ENCODE data around the gene ST13.
"Not testable (repeated sequence)": the region's sequence is repeated elsewhere in the genome, so short reads cannot be mapped to it uniquely, and the experiment has no call there.

Gene ST13

GRCh38 chr22:40877488-40877887, 21.0 kb upstream of the ST13 start:
- H3K36me3 ChIP-seq (ENCODE audit: insufficient read depth, insufficient read length, low read length): peaks cover 12% of the 10 kb centered on the region
- H3K9ac ChIP-seq (ENCODE audit: insufficient read length, low read depth): no peak overlapping the region
- H3K4me3 ChIP-seq (ENCODE audit: insufficient read length, low read depth): no peak overlapping the region
- no peak for DNase-seq (ENCODE audit: low read depth, low spot score)
- no peaks in the 10 kb centered on the region for H3K4me1 ChIP-seq (ENCODE audit: insufficient read depth, insufficient read length)
- no peaks in the 10 kb centered on the region for H3K9me3 ChIP-seq (ENCODE audit: insufficient read depth, low read length)
- H3K27me3 ChIP-seq (ENCODE audit: insufficient read depth, insufficient read length): no peaks in the 10 kb centered on the region
- TF ChIP-seq SUZ12 (IDR thresholded peaks at IDR 0.05; ENCODE audit: extremely low read depth, insufficient read depth, insufficient read length): no peak
- no peak for TF ChIP-seq YY1 (IDR thresholded peaks at IDR 0.05; ENCODE audit: insufficient read depth, insufficient read length)
- TF ChIP-seq ZNF274 (IDR thresholded peaks at IDR 0.05; ENCODE audit: low read depth, low read length): no peak

DNA sequence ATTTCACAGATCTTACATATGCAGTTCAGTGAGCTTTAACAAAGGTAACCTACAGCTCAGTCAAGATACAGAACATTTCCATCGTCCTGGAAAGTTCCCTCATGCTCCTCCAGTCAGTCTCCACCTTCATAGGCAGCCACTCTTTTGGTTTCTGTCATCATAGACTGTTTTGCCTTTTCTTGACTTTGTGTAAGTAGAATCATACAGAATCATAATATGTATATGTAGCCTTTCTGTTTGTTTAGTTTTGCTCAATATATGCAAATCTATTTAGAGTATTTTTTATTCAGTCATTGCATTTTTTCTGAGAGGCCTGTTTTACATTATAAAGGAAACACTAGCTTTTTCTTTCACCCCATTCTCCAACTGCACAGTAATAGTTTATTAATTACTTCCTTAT, 20.5 kb upstream of the ST13 start:
- Histone ChIP-seq H3K9ac (ENCODE audit: insufficient read length, low read depth) (no peak overlapping the region), H3K9me3 (ENCODE audit: insufficient read depth, low read length) (no peaks in the 10 kb centered on the region), H3K36me3 (ENCODE audit: insufficient read depth, insufficient read length, low read length) (peaks cover 7% of the 10 kb centered on the region), H3K27me3 (ENCODE audit: insufficient read depth, insufficient read length) (no peaks in the 10 kb centered on the region), H3K4me3 (ENCODE audit: insufficient read length, low read depth) (no peak overlapping the region), H3K4me1 (ENCODE audit: insufficient read depth, insufficient read length) (no peaks in the 10 kb centered on the region)
- TF ChIP-seq SUZ12 (IDR thresholded peaks at IDR 0.05; ENCODE audit: extremely low read depth, insufficient read depth, insufficient read length): no peak
- no peak for TF ChIP-seq YY1 (IDR thresholded peaks at IDR 0.05; ENCODE audit: insufficient read depth, insufficient read length)
- TF ChIP-seq ZNF274 (IDR thresholded peaks at IDR 0.05; ENCODE audit: low read depth, low read length): no peak
- DNase-seq (ENCODE audit: low read depth, low spot score): no peak

DNA sequence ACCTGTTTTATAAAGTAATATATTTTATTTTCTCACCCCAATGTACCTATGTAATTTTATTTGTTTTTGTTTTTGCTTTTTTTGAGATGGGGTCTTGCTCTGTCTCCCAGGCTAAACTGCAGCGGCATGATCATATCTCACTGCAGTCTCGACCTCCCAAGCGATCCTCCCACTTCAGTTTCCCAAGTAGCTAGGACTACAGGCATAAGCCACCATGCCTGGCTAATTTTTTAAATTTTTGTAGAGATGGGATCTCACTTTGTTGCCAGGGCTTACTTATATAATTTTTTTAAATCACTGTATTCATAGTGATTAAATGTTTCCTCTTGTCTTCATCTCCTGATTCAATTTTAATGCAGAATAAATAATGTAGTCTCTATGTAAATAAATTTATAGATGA, 18.7 kb upstream of the ST13 start:
- Histone ChIP-seq H3K36me3 (ENCODE audit: insufficient read depth, insufficient read length, low read length) (peaks cover 12% of the 10 kb centered on the region), H3K27me3 (ENCODE audit: insufficient read depth, insufficient read length) (no peaks in the 10 kb centered on the region), H3K4me1 (ENCODE audit: insufficient read depth, insufficient read length) (no peaks in the 10 kb centered on the region), H3K9me3 (ENCODE audit: insufficient read depth, low read length) (no peaks in the 10 kb centered on the region), H3K9ac (ENCODE audit: insufficient read length, low read depth) (no peak overlapping the region), H3K4me3 (ENCODE audit: insufficient read length, low read depth) (no peak overlapping the region)
- no peak for TF ChIP-seq SUZ12 (IDR thresholded peaks at IDR 0.05; ENCODE audit: extremely low read depth, insufficient read depth, insufficient read length)
- TF ChIP-seq YY1 (IDR thresholded peaks at IDR 0.05; ENCODE audit: insufficient read depth, insufficient read length): no peak
- TF ChIP-seq ZNF274 (IDR thresholded peaks at IDR 0.05; ENCODE audit: low read depth, low read length): no peak
- DNase-seq (ENCODE audit: low read depth, low spot score): no peak

GRCh38 chr22:40874016-40874415, 17.6 kb upstream of the ST13 start:
- H3K9me3 ChIP-seq (ENCODE audit: insufficient read depth, low read length): no peaks in the 10 kb centered on the region
- H3K27me3 ChIP-seq (ENCODE audit: insufficient read depth, insufficient read length): no peaks in the 10 kb centered on the region
- no peak for DNase-seq (ENCODE audit: low read depth, low spot score)
- TF ChIP-seq ZNF274 (IDR thresholded peaks at IDR 0.05; ENCODE audit: low read depth, low read length) (no peak), YY1 (IDR thresholded peaks at IDR 0.05; ENCODE audit: insufficient read depth, insufficient read length) (no peak), SUZ12 (IDR thresholded peaks at IDR 0.05; ENCODE audit: extremely low read depth, insufficient read depth, insufficient read length) (no peak)
- H3K36me3 ChIP-seq (ENCODE audit: insufficient read depth, insufficient read length, low read length): peaks cover 21% of the 10 kb centered on the region
- no peak overlapping the region for H3K9ac ChIP-seq (ENCODE audit: insufficient read length, low read depth)
- H3K4me3 ChIP-seq (ENCODE audit: insufficient read length, low read depth): no peak overlapping the region
- no peaks in the 10 kb centered on the region for H3K4me1 ChIP-seq (ENCODE audit: insufficient read depth, insufficient read length)

DNA sequence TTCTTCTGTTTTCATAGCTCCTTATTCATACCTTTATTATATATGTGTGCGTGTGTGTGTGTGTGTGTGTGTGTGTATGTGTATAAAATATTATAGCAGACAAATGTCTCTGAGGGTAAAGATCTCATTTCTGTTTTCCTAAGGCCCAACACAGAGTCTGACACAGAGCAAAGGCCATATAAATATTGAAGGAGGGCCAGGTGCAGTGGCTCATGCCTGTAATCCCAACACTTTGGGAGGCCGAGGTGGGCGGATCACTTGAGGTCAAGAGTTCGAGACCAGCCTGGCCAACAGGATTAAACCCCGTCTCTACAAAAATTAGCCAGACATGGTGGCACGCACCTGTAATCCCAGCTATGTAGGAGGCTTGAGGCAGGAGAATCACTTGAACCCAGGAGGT, 11.9 kb upstream of the ST13 start:
- H3K36me3 ChIP-seq (ENCODE audit: insufficient read depth, insufficient read length, low read length): peaks cover 21% of the 10 kb centered on the region
- not testable (repeated sequence) for H3K9ac ChIP-seq (ENCODE audit: insufficient read length, low read depth); H3K4me1 ChIP-seq (ENCODE audit: insufficient read depth, insufficient read length); H3K9me3 ChIP-seq (ENCODE audit: insufficient read depth, low read length); DNase-seq (ENCODE audit: low read depth, low spot score); H3K27me3 ChIP-seq (ENCODE audit: insufficient read depth, insufficient read length); H3K4me3 ChIP-seq (ENCODE audit: insufficient read length, low read depth)

GRCh38 chr22:40867109-40867508, 10.7 kb upstream of the ST13 start:
- H3K9me3 ChIP-seq (ENCODE audit: insufficient read depth, low read length): no peaks in the 10 kb centered on the region
- no peak for DNase-seq (ENCODE audit: low read depth, low spot score)
- H3K36me3 ChIP-seq (ENCODE audit: insufficient read depth, insufficient read length, low read length): peaks cover 30% of the 10 kb centered on the region
- no peak overlapping the region for H3K4me3 ChIP-seq (ENCODE audit: insufficient read length, low read depth)
- TF ChIP-seq YY1 (IDR thresholded peaks at IDR 0.05; ENCODE audit: insufficient read depth, insufficient read length): no peak
- TF ChIP-seq ZNF274 (IDR thresholded peaks at IDR 0.05; ENCODE audit: low read depth, low read length): no peak
- H3K9ac ChIP-seq (ENCODE audit: insufficient read length, low read depth): no peak overlapping the region
- no peaks in the 10 kb centered on the region for H3K27me3 ChIP-seq (ENCODE audit: insufficient read depth, insufficient read length)
- no peaks in the 10 kb centered on the region for H3K4me1 ChIP-seq (ENCODE audit: insufficient read depth, insufficient read length)

DNA sequence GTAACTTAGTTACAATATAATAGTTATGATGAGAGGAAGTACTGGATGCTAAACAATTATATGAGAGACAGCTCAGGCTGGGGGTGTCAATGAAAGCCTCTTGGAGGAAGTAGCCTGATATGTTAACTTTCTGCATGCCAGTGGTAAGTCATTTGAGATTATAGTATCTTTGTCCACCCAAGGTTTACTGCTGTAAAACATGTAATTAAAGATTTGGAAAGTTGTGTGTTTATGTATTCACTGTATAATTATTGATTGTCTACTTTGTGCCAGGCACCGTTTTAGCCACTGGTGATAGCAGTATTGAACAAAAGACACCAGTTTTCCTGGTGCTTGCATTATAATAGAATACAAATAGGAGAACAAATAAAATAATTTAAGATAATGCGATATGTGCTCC, 6.1 kb upstream of the ST13 start:
- no peaks in the 10 kb centered on the region for H3K4me1 ChIP-seq (ENCODE audit: insufficient read depth, insufficient read length)
- H3K36me3 ChIP-seq (ENCODE audit: insufficient read depth, insufficient read length, low read length): peaks cover 35% of the 10 kb centered on the region
- TF ChIP-seq SUZ12 (IDR thresholded peaks at IDR 0.05; ENCODE audit: extremely low read depth, insufficient read depth, insufficient read length): no peak
- TF ChIP-seq ZNF274 (IDR thresholded peaks at IDR 0.05; ENCODE audit: low read depth, low read length): no peak
- no peak for TF ChIP-seq YY1 (IDR thresholded peaks at IDR 0.05; ENCODE audit: insufficient read depth, insufficient read length)
- no peak overlapping the region for H3K4me3 ChIP-seq (ENCODE audit: insufficient read length, low read depth)
- H3K27me3 ChIP-seq (ENCODE audit: insufficient read depth, insufficient read length): no peaks in the 10 kb centered on the region
- H3K9ac ChIP-seq (ENCODE audit: insufficient read length, low read depth): no peak overlapping the region
- H3K9me3 ChIP-seq (ENCODE audit: insufficient read depth, low read length): no peaks in the 10 kb centered on the region
- DNase-seq (ENCODE audit: low read depth, low spot score): no peak

- Histone ChIP-seq H3K4me3 (ENCODE audit: insufficient read length, low read depth) (no peak within 1 kb of the TSS), H3K36me3 (ENCODE audit: insufficient read depth, insufficient read length, low read length) (peaks cover 35% of the 10 kb centered on the region), H3K9me3 (ENCODE audit: insufficient read depth, low read length) (no peaks in the 10 kb centered on the region), H3K4me1 (ENCODE audit: insufficient read depth, insufficient read length) (no peaks in the 10 kb centered on the region), H3K9ac (ENCODE audit: insufficient read length, low read depth) (no peak within 1 kb of the TSS), H3K27me3 (ENCODE audit: insufficient read depth, insufficient read length) (no peaks in the 10 kb centered on the region)
- no peak for DNase-seq (ENCODE audit: low read depth, low spot score)
- TF ChIP-seq ZNF274 (IDR thresholded peaks at IDR 0.05; ENCODE audit: low read depth, low read length) (no peak), YY1 (IDR thresholded peaks at IDR 0.05; ENCODE audit: insufficient read depth, insufficient read length) (no peak), SUZ12 (IDR thresholded peaks at IDR 0.05; ENCODE audit: extremely low read depth, insufficient read depth, insufficient read length) (no peak)
These were observed 5.6 kb upstream of the ST13 start, which contains the start of gene DNAJB7 for GRCh38 chr22:40862013-40862412. DNAJB7 (minus strand) TSS chr22:40862113; CDS start chr22:40861994, 119 bp downstream.
